Duodenal mucosa (tissue), 2 donors: ENCODE data around the gene ADGRG2.
"Not testable (repeated sequence)": the region's sequence is repeated elsewhere in the genome, so short reads cannot be mapped to it uniquely, and the experiment has no call there.

Experiments used
- H3K27ac ChIP-seq: one replicate; pipeline ENCODE4 v1.7.0; 2013; ENCODE audit warnings: low read depth, low read length
- H3K27me3 ChIP-seq, 2 donors: one replicate each; pipeline ENCODE4 v1.7.0; 2013; ENCODE audit warnings: low read length in 2 of 2, control low read depth in 1 of 2; ENCODE audit not compliant: insufficient read depth in 2 of 2, control insufficient read depth in 1 of 2
- H3K36me3 ChIP-seq, 2 donors: one replicate each; pipeline ENCODE4 v1.7.0; 2013; ENCODE audit warnings: low read length in 2 of 2, control low read depth in 1 of 2; ENCODE audit not compliant: insufficient read depth in 2 of 2, control insufficient read depth in 1 of 2
- H3K4me1 ChIP-seq, 2 donors: one replicate each; pipeline ENCODE4 v1.7.0; 2013; ENCODE audit warnings: low read length in 2 of 2, control low read depth in 1 of 2; ENCODE audit not compliant: insufficient read depth in 2 of 2, control insufficient read depth in 1 of 2
- H3K4me3 ChIP-seq, 2 donors: one replicate each; pipeline ENCODE4 v1.7.0; 2013; ENCODE audit warnings: low read length in 2 of 2, low read depth in 1 of 2
- H3K9ac ChIP-seq, 2 donors: one replicate each; pipeline ENCODE4 v1.7.0; 2013; ENCODE audit warnings: low read length in 2 of 2, low read depth in 1 of 2
- H3K9me3 ChIP-seq, 2 donors: one replicate each; pipeline ENCODE4 v1.7.0; 2013; ENCODE audit warnings: low read length in 2 of 2, control low read depth in 1 of 2; ENCODE audit not compliant: control insufficient read depth in 1 of 2

ADGRG2 gene

DNA sequence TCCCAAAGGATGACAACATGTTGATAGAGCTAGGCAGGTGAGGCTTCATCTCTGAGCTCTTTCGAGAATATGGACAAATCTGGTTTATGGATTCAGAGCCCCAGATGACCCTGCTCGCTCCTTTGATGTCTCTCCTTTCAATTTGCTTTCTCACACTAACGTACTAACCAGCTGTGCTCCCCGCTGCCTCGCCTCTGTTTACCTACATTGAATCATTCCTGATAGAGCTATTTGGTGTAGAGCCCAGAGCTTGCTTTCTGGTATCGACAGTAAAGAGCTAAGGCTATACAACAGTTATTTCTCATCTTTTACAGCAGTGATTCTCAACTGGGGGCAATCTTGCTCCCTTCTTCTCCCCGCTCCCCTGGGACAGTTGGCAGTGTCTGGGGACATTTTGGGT is 129.4 kb downstream of the ADGRG2 start:
- H3K27me3 ChIP-seq, result no peaks in the 10 kb centered on the region
- H3K27ac ChIP-seq, result no peak overlapping the region
- no peaks in the 10 kb centered on the region for H3K4me1 ChIP-seq
- no peaks in the 10 kb centered on the region for H3K36me3 ChIP-seq
- no peaks in the 10 kb centered on the region for H3K9me3 ChIP-seq
- H3K4me3 ChIP-seq, result no peak overlapping the region
- H3K9ac ChIP-seq, result no peak overlapping the region

DNA sequence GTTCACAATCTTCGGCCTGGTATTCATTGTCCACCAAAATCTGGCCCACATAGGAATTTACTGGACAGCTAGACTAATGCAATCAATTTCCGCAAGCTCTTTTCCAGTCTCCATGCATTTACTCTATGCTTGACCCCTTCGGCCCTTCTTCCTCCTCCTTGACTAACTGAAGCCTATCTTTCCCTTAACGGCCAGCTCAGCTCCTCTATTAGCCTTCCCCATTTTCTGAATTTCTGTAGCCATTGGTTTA is 137.2 kb downstream of the ADGRG2 start:
- Histone ChIP-seq H3K27me3 (no peaks in the 10 kb centered on the region), H3K9me3 (no peaks in the 10 kb centered on the region), H3K27ac (no peak overlapping the region), H3K4me3 (peak overlapping the region; percentile 75 to 78), H3K4me1 (peaks cover 6 to 24% of the 10 kb centered on the region in 2 donors), H3K36me3 (no peaks in the 10 kb centered on the region), H3K9ac (peak overlapping the region; percentile 38 to 68)

DNA sequence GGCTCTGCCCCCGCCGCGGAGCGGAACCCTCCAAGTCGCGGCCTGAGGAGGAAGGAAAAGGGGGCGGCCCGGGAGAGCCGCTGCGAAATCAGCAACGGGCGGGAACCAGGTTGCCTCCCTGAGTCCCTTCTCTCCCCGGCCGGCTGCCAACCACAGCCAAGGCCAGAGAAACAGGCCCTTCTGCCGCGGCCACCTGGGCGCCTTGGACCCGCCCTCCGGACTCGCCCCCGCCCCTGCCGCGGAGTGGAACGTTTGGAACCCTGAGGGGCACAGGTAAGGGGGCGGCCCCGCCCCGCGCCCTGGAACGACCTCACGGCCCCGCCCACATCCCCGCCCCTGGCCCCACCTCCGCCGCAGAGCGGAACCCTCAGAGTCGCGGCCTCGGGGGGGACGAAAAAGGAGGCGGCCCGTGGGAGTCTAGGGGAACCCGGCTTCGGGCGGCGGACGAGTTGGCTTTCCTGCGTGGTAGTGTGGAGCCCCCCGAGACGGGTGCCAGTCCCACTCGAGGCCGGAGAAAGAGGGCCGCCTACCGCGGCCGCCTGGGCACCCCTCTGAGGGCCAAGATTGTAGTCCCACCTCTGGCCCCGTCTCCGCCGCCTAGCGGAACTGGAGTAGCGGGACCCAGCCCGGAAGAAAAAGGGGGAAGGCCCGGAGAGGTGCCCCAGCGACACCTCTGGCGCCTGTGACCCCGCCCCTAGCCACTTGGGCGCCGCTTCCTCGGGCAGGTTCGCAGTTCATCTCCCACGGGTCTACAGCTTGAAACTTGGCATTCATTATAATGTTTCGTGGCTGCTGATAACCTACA is 137.7 kb downstream of the ADGRG2 start:
- Histone ChIP-seq H3K4me1 (peaks cover 6 to 24% of the 10 kb centered on the region in 2 donors), H3K36me3 (no peaks in the 10 kb centered on the region), H3K27ac (peak overlapping the region; percentile 83), H3K9ac (peak overlapping the region; percentile 38 to 68), H3K27me3 (no peaks in the 10 kb centered on the region), H3K9me3 (no peaks in the 10 kb centered on the region), H3K4me3 (peak overlapping the region; percentile 79 to 80)

DNA sequence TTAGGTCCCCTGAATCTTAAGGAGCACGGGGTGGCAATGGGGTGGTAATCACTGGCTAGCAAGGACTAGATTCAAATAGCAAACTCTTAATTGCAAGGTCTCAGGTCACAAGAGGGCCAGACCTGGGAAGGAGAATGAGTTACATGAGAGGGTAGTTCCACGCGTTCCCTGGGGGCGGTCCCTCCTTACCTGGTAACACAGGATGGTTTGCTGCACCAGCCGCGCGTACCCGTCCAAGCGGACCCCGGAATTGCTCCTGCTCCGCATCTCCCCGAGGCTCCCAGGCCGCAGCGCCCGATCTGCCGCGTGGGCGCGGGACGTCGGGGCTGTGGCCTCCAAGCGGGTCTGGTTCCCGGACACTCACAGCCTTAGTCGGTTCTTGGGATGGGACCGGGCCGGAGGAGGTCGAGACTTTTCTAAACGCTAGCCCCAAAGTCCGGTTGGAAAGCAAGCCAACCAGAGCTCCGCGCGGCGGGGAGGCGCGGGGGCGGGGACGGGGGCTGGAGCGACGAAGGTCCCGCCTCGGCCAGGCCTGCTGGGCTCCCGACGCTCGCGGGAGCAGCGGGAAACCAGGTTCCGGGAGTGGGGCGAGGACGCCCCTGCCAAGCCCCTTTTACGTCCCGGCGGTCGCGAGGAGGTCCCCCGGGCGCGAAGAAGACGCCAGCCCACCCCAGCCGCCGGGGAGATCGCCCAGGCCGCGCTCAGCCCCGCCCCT is 138.4 kb downstream of the ADGRG2 start, which contains the start of gene PHKA2:
TSS of gene PHKA2 (minus strand) at position 449 of the 715 bp plus-strand sequence. CDS start at position 267, 182 bp downstream.
- Histone ChIP-seq H3K9me3 (no peaks in the 10 kb centered on the region), H3K27ac (peak within 1 kb of the TSS; percentile 83), H3K4me1 (peaks cover 6 to 24% of the 10 kb centered on the region in 2 donors), H3K36me3 (no peaks in the 10 kb centered on the region), H3K4me3 (peak within 1 kb of the TSS; percentile 79 to 80), H3K9ac (peak within 1 kb of the TSS; percentile 63 to 68), H3K27me3 (no peaks in the 10 kb centered on the region)

DNA sequence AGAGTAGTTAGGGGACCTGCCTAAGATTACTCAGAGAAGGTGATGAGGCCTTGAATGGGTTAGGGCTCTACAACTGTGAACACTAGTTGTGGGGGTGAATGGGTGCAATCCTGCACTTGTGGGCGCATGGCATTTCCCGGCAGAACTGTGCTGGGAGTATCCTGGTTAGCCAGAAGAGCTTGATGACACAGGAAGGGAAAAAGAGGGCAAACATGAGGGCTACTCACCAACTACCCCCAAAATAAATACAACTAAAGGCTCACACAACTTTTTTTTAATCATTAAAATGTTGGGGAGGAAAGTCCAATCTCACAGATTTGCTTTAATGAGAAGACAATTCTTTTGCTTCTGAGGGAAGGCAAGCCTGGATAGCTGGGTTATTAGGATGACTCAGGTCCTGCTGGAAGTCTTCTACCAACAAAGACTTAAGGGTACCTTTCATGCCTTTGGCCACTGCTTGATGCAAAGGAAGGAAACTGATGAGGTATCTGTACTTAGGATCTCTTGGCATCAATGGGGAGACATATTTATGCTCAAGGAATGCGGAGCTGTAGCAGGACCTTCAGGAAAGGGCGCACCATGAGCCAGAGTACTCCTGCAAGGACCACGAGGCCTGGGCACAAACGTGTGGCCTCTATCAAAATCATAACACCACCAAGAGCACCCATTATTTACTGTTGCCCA is 141.0 kb downstream of the ADGRG2 start:
- Histone ChIP-seq H3K27ac (no peak overlapping the region), H3K9ac (no peak overlapping the region), H3K9me3 (no peaks in the 10 kb centered on the region), H3K36me3 (no peaks in the 10 kb centered on the region), H3K4me1 (peaks cover 6 to 24% of the 10 kb centered on the region in 2 donors), H3K4me3 (peak overlapping the region in 1 of 2 donors; percentile 22), H3K27me3 (no peaks in the 10 kb centered on the region)

DNA sequence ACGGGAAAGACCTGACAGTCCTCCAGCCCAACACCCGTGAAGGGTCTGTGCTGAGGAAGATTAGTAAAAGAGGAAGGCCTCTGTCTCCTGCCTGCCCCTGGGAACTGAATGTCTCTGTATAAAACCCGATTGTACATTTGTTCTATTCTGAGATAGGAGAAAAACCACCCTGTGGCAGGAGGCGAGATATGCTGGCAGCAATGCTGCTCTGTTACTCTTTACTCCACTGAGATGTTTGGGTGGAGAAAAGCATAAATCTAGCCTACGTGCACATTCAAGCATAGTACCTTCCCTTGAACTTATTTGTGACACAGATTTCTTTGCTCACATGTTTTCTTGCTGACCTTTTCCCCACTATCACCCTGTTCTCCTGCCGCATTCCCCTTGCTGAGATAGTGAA is 142.0 kb downstream of the ADGRG2 start:
- H3K27me3 ChIP-seq, H3K27ac ChIP-seq, H3K9ac ChIP-seq, H3K36me3 ChIP-seq, H3K9me3 ChIP-seq, H3K4me3 ChIP-seq: not testable (repeated sequence)
- peaks cover 6 to 24% of the 10 kb centered on the region in 2 donors for H3K4me1 ChIP-seq

DNA sequence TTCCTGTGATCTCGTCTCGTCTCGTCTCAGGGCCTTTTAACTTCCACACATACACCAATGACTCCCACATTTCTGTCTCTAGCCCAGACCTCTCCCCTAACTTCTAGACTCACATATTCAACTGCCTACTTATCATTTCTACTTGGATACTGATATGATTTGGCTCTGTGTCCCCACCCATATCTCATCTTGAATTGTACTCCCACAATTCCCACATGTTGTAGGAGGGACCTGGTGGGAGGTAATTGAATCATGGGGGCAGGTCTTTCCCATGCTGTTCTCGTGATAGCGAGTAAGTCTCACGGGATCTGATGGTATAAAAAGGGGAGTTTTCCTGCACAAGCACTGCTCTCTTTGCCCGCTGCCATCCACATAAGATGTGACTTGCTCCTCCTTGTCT is 147.3 kb downstream of the ADGRG2 start:
- Histone ChIP-seq H3K36me3 (no peaks in the 10 kb centered on the region), H3K4me1 (peaks cover 0 to 10% of the 10 kb centered on the region in 2 donors), H3K4me3 (no peak overlapping the region), H3K27ac (no peak overlapping the region), H3K9ac (no peak overlapping the region), H3K27me3 (no peaks in the 10 kb centered on the region), H3K9me3 (no peaks in the 10 kb centered on the region)

DNA sequence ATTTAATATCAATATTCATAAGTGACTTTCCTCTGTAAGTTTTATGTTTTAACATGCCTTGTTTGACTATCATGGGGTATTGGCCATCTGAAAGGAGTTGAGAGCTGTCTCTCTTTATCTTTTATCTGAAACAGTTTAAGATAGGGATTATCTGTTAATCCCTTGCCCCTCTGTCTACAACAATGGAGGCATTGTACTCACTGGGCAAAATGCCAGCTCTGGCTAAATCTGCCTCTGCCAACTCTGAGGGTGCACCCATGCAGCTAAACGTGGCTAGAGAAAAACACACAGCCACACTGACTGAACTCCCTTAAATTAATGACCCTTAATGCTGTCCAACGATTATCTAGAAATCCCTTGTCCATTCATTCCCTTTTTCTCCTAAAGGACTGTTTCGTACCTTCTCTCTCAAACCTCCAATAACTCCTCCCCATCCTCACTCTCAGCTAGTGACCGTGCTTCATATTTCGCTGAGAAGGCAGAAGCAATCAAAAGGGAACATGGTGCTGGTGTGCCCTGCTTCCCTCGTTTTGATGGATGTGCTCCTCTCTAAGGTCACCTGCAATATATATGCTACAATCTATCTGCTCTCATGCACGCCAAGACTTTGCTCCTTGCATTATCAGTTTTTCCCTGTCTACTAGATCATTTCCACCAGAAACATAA is 148.6 kb downstream of the ADGRG2 start:
- Histone ChIP-seq H3K4me1 (peaks cover 0 to 10% of the 10 kb centered on the region in 2 donors), H3K36me3 (no peaks in the 10 kb centered on the region), H3K9ac (no peak overlapping the region), H3K4me3 (no peak overlapping the region), H3K27ac (no peak overlapping the region), H3K27me3 (no peaks in the 10 kb centered on the region), H3K9me3 (no peaks in the 10 kb centered on the region)

DNA sequence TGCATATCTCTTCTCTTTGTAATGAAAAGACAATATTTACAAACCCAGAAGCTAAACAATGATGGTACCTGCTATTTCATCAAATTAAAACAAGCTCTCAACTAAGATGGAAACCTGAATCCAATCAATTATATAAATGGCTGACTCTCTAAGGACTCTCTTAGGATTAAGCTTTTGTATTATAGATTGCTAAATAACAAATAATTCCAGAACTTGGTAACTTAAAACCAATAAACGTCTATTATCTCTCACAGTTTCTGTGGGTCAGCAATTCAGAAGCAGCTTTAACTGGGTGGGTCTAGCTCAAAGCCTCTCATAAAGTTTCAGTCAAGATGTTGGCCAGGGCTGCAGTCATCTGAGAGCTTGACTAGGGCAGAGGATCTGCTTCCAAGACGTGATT is 150.8 kb downstream of the ADGRG2 start:
- no peaks in the 10 kb centered on the region for H3K36me3 ChIP-seq
- H3K27me3 ChIP-seq, result no peaks in the 10 kb centered on the region
- no peak overlapping the region for H3K9ac ChIP-seq
- no peak overlapping the region for H3K4me3 ChIP-seq
- peaks cover 0 to 10% of the 10 kb centered on the region in 2 donors for H3K4me1 ChIP-seq
- H3K27ac ChIP-seq, result no peak overlapping the region
- H3K9me3 ChIP-seq, result no peaks in the 10 kb centered on the region

DNA sequence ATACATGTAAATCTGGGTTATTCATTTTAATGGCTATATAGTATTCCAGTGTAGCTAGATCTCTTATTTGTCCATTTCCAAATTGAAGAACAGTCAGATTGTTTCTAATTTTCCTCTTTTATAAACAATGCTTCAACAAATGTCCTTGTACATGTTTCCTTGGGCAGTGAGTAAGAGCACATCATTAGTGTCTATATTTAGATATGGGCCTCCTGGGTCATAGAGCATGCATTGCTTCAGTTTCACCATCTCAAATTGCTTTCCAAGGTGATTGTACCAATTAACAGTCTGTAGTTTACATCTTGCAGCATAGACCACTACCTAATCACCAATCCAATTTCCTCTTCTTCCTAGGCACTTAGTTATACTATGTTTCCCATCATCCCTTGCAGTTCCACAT is 151.8 kb downstream of the ADGRG2 start:
- no peaks in the 10 kb centered on the region for H3K27me3 ChIP-seq
- H3K9ac ChIP-seq, result no peak overlapping the region
- H3K4me1 ChIP-seq, result peaks cover 0 to 10% of the 10 kb centered on the region in 2 donors
- H3K4me3 ChIP-seq, result no peak overlapping the region
- H3K36me3 ChIP-seq, result no peaks in the 10 kb centered on the region
- H3K27ac ChIP-seq, result no peak overlapping the region
- H3K9me3 ChIP-seq, result no peaks in the 10 kb centered on the region
